IMR-90 (cell line): ENCODE measurements around the gene LPAR1. TPM values are rescaled to one million over a fixed set of nuclear protein-coding genes. Genes with fewer than 3 reads are reported as not detected.

Experiments used
- ATAC-seq: fragments of 200-7000 bp; cut with Tn5 transposase; 2 replicates; pipeline ENCODE4 v1.9.1; 2020; ENCODE audit warnings: low read depth, mild to moderate bottlenecking, moderate library complexity
- BruUV-seq: library from RNA; stranded (reverse); fragments of 400-500 nt; replicated peaks from 2 replicates; lab custom pipeline; 2021; lab: Mats Ljungman, UMichigan
- CTCF ChIA-PET: fragments of 300-600 bp; formaldehyde crosslinking; extraction: SDS; loops from one replicate; lab custom pipeline; 2021; ENCODE audit warnings: antibody characterized with exemption; lab: Yijun Ruan, JAX
- POLR2A ChIA-PET: fragments of 300-600 bp; sonication (Branson Sonifier 250); formaldehyde crosslinking; loops from one replicate; lab custom pipeline; 2022; ENCODE audit warnings: antibody characterized with exemption; ENCODE audit not compliant: unreplicated experiment; lab: Charles Lee
- DNase-seq: peaks from one replicate; pipeline ENCODE4 v3.0.0; 2013
- H2AFZ ChIP-seq: replicated peaks from 2 replicates; pipeline ENCODE3; 2013; ENCODE audit warnings: low read length, mild to moderate bottlenecking; ENCODE audit not compliant: poor library complexity
- H2AK5ac ChIP-seq: 2 replicates; pipeline ENCODE4 v1.6.1; 2013; ENCODE audit warnings: low read depth, low read length, inconsistent platforms
- H2AK9ac ChIP-seq: replicated peaks from 2 replicates; pipeline ENCODE3; 2013; ENCODE audit warnings: mild to moderate bottlenecking, low read depth, low read length, moderate library complexity; ENCODE audit not compliant: poor library complexity
- H2BK120ac ChIP-seq: 2 replicates; pipeline ENCODE4 v1.6.1; 2013; ENCODE audit warnings: low read depth, low read length, inconsistent platforms
- H2BK15ac ChIP-seq: 3 replicates; pipeline ENCODE4 v1.6.1; 2013; ENCODE audit warnings: low read depth, low read length, inconsistent platforms
- H2BK20ac ChIP-seq: 2 replicates; pipeline ENCODE4 v1.6.1; 2013; ENCODE audit warnings: low read depth, mild to moderate bottlenecking, inconsistent platforms, low read length, moderate library complexity
- H2BK5ac ChIP-seq: 2 replicates; pipeline ENCODE4 v1.6.1; 2013; ENCODE audit warnings: mild to moderate bottlenecking, low read depth, low read length, inconsistent platforms; ENCODE audit not compliant: poor library complexity, severe bottlenecking
- H3K14ac ChIP-seq: replicated peaks from 2 replicates; pipeline ENCODE4 v1.6.1; 2013; ENCODE audit warnings: low read depth, low read length, inconsistent platforms
- H3K18ac ChIP-seq: 2 replicates; pipeline ENCODE4 v1.6.1; 2013; ENCODE audit warnings: low read depth, low read length, control low read depth
- H3K23ac ChIP-seq: 2 replicates; pipeline ENCODE4 v1.6.1; 2013; ENCODE audit warnings: low read depth, low read length, inconsistent platforms
- H3K27ac ChIP-seq: 2 replicates; pipeline ENCODE4 v1.5.1; 2013; ENCODE audit warnings: mild to moderate bottlenecking, control low read depth, low read length; ENCODE audit not compliant: insufficient read depth
- H3K27me3 ChIP-seq: 2 replicates; pipeline ENCODE4 v1.6.1; 2013; ENCODE audit warnings: low read length; ENCODE audit not compliant: control insufficient read depth, insufficient read depth
- H3K36me3 ChIP-seq: 2 replicates; pipeline ENCODE4 v1.6.1; 2013; ENCODE audit warnings: low read length, mixed read lengths; ENCODE audit not compliant: control insufficient read depth, insufficient read depth
- H3K4ac ChIP-seq: 2 replicates; pipeline ENCODE4 v1.6.1; 2013; ENCODE audit warnings: low read depth, low read length, inconsistent platforms
- H3K4me1 ChIP-seq: 2 replicates; pipeline ENCODE4 v1.6.1; 2013; ENCODE audit warnings: low read length, mixed read lengths; ENCODE audit not compliant: control insufficient read depth, insufficient read depth
- H3K4me2 ChIP-seq: 2 replicates; pipeline ENCODE4 v1.6.1; 2013; ENCODE audit warnings: low read depth, mild to moderate bottlenecking, control low read depth, low read length, moderate library complexity
- H3K4me3 ChIP-seq: 2 replicates; pipeline ENCODE4 v1.5.1; 2013; ENCODE audit warnings: low read depth, mild to moderate bottlenecking, control low read depth, low read length, moderate library complexity; ENCODE audit not compliant: insufficient read depth
- H3K56ac ChIP-seq: 2 replicates; pipeline ENCODE4 v1.6.1; 2013; ENCODE audit warnings: low read length, inconsistent platforms; ENCODE audit not compliant: insufficient read depth; ENCODE audit errors: extremely low read depth
- H3K79me1 ChIP-seq, 2 experiments: 2 replicates each; pipeline ENCODE4 v1.6.1; 2013; ENCODE audit warnings: low read length in 2 of 2, inconsistent platforms in 1 of 2, low read depth in 1 of 2
- H3K9ac ChIP-seq: 2 replicates; pipeline ENCODE4 v1.6.1; 2013; ENCODE audit warnings: low read depth, low read length, control low read depth
- H3K9me1 ChIP-seq: 2 replicates; pipeline ENCODE4 v1.6.1; 2013; ENCODE audit warnings: low read length, inconsistent platforms; ENCODE audit not compliant: insufficient read depth
- H3K9me3 ChIP-seq: 2 replicates; pipeline ENCODE4 v1.6.1; 2013; ENCODE audit warnings: low read length; ENCODE audit not compliant: control insufficient read depth, insufficient read depth
- H4K20me1 ChIP-seq: 2 replicates; pipeline ENCODE4 v1.6.1; 2013; ENCODE audit warnings: low read length, inconsistent platforms; ENCODE audit not compliant: insufficient read depth
- H4K5ac ChIP-seq: 2 replicates; pipeline ENCODE4 v1.6.1; 2013; ENCODE audit warnings: mild to moderate bottlenecking, low read depth, low read length, control low read depth
- H4K8ac ChIP-seq, 2 experiments: 2 replicates each; pipeline ENCODE4 v1.6.1; 2013; ENCODE audit warnings: low read depth in 2 of 2, low read length in 2 of 2, control low read depth in 1 of 2, inconsistent platforms in 1 of 2
- H4K91ac ChIP-seq: 2 replicates; pipeline ENCODE4 v1.6.1; 2013; ENCODE audit warnings: low read depth, low read length, inconsistent platforms; ENCODE audit not compliant: insufficient read depth
- BHLHE40 ChIP-seq: fragments of 150-350 bp; IDR thresholded peaks from 2 replicates; pipeline ENCODE4 v1.6.1; 2016; ENCODE audit warnings: mild to moderate bottlenecking, low read depth, low read length
- CEBPB ChIP-seq: IDR thresholded peaks from 2 replicates; pipeline ENCODE4 v1.6.1; 2012; ENCODE audit warnings: low read depth, low read length, improper control_type of control experiment
- CHD1 ChIP-seq: IDR thresholded peaks from 2 replicates; pipeline ENCODE4 v1.6.1; 2012; ENCODE audit warnings: low read depth, low read length, improper control_type of control experiment
- CTCF ChIP-seq: conservative IDR thresholded peaks from 2 replicates; pipeline ENCODE4 v1.5.1; 2012; ENCODE audit warnings: mild to moderate bottlenecking, low read depth, low read length, improper control_type of control experiment
- ELK1 ChIP-seq: fragments of 150-350 bp; IDR thresholded peaks from 2 replicates; pipeline ENCODE4 v1.6.1; 2016; ENCODE audit warnings: low read depth, mild to moderate bottlenecking, low read length, moderate library complexity, borderline replicate concordance
- FOS ChIP-seq: fragments of 150-350 bp; IDR thresholded peaks from 2 replicates; pipeline ENCODE4 v1.6.1; 2016; ENCODE audit warnings: low read depth, low read length
- MAFK ChIP-seq: IDR thresholded peaks from 2 replicates; pipeline ENCODE4 v1.6.1; 2012; ENCODE audit warnings: low read depth, low read length, improper control_type of control experiment
- MAZ ChIP-seq: IDR thresholded peaks from 2 replicates; pipeline ENCODE4 v1.6.1; 2012; ENCODE audit warnings: low read depth, mild to moderate bottlenecking, low read length, improper control_type of control experiment, moderate library complexity, borderline replicate concordance
- MXI1 ChIP-seq: IDR thresholded peaks from 2 replicates; pipeline ENCODE4 v1.6.1; 2012; ENCODE audit warnings: low read depth, mild to moderate bottlenecking, low read length, moderate library complexity, borderline replicate concordance
- NFE2L2 ChIP-seq: fragments of 150-350 bp; IDR thresholded peaks from 2 replicates; pipeline ENCODE4 v1.6.1; 2016; ENCODE audit warnings: low read depth, mild to moderate bottlenecking, low read length
- POLR2A ChIP-seq: IDR thresholded peaks from 2 replicates; pipeline ENCODE4 v1.6.1; 2012; ENCODE audit warnings: mild to moderate bottlenecking, low read depth, low read length
- RAD21 ChIP-seq: IDR thresholded peaks from 2 replicates; pipeline ENCODE4 v1.6.1; 2012; ENCODE audit warnings: low read length, improper control_type of control experiment
- RCOR1 ChIP-seq: IDR thresholded peaks from 2 replicates; pipeline ENCODE4 v1.6.1; 2012; ENCODE audit warnings: mild to moderate bottlenecking, low read length, improper control_type of control experiment; ENCODE audit not compliant: insufficient replicate concordance
- RFX5 ChIP-seq: IDR thresholded peaks from 2 replicates; pipeline ENCODE4 v1.8.0; 2012; ENCODE audit warnings: low read depth, mild to moderate bottlenecking, low read length, moderate library complexity
- SMC3 ChIP-seq: fragments of 150-350 bp; IDR thresholded peaks from 2 replicates; pipeline ENCODE4 v1.6.1; 2016; ENCODE audit warnings: low read depth, mild to moderate bottlenecking, antibody characterized with exemption, low read length, moderate library complexity
- USF2 ChIP-seq: fragments of 150-350 bp; IDR thresholded peaks from 2 replicates; pipeline ENCODE4 v1.6.1; 2017; ENCODE audit warnings: mild to moderate bottlenecking, antibody characterized with exemption, low read length, low read depth
- WGBS, 2 experiments: methylation state at CpG; one replicate each; pipeline versions ENCODE4 v1.1.5 to v1.1.7; 2013; ENCODE audit warnings: missing lambda C conversion rate in 2 of 2; ENCODE audit not compliant: insufficient read length in 1 of 2; ENCODE audit errors: extremely low coverage in 2 of 2; 5-methylcytosine and 5-hydroxymethylcytosine counted together
- dilution Hi-C: fragments of 300-500 bp; cut with HindIII; formaldehyde crosslinking; loops from one replicate; pipeline ENCODE4 v1.14.3; 2018; ENCODE audit warnings: low sequenced_read_pairs; ENCODE audit not compliant: unreplicated experiment
- in situ Hi-C: fragments of 300-500 bp; cut with MboI; formaldehyde crosslinking; loops from 3 replicates; pipeline ENCODE4 v1.14.3; 2019; ENCODE audit warnings: low sequenced_read_pairs, inconsistent platforms, mixed read lengths
- intact Hi-C: fragments of 100-400 bp; cut with micrococcal nuclease; formaldehyde crosslinking; loops from 2 replicates; pipeline ENCODE4 v1.10.0; 2022
- polyA plus RNA-seq, 3 experiments: library from polyadenylated mRNA; depleted of rRNA; stranded (reverse); fragments of >200 nt; gene quantifications; 2 replicates each; pipeline ENCODE4 v1.2.3, GENCODE V29; 2012; ENCODE audit warnings: low replicate concordance in 1 of 3
- total RNA-seq: library from RNA; depleted of rRNA; stranded (reverse); fragments of >200 nt; gene quantifications from 2 replicates; pipeline ENCODE4 v1.2.3, GENCODE V29; 2012

The LPAR1 gene
- total and polyA plus RNA-seq, 2 of the 4 experiments (the other 2 are of a cell fraction): 171 to 315 TPM

- Histone ChIP-seq H3K4me2 (no peak overlapping the region), H2AFZ (no peak overlapping the region), H2AK5ac (no peak overlapping the region), H2BK120ac (no peak overlapping the region), H3K36me3 (peaks cover 3% of the 10 kb centered on the region), H3K4me3 (no peak overlapping the region), H3K14ac (no peak overlapping the region), H3K18ac (no peak overlapping the region), H2BK15ac (no peak overlapping the region), H4K8ac (no peak overlapping the region), H3K56ac (no peak overlapping the region), H3K23ac (no peak overlapping the region), H3K4me1 (peaks cover 3% of the 10 kb centered on the region), H3K9ac (no peak overlapping the region), H4K20me1 (peaks cover 82% of the 10 kb centered on the region), H3K9me3 (no peaks in the 10 kb centered on the region), H3K9me1 (peaks cover 9% of the 10 kb centered on the region), H2BK5ac (no peak overlapping the region), H2AK9ac (no peak overlapping the region), H3K79me1 (peaks cover 11 to 41% of the 10 kb centered on the region in 2 experiments; a peak in 2 of 4 replicates), H2BK20ac (no peak overlapping the region), H4K91ac (no peak overlapping the region), H3K27me3 (no peaks in the 10 kb centered on the region), H3K27ac (no peak overlapping the region), H3K4ac (no peak overlapping the region), H4K5ac (no peak overlapping the region)
- ATAC-seq: no peak
- dilution Hi-C loops (no loop called here), intact Hi-C loops (no loop called here), in situ Hi-C loops (no loop called here)
- TF ChIP-seq USF2 (no peak), RFX5 (no peak), POLR2A (no peak), NFE2L2 (no peak), ELK1 (no peak), BHLHE40 (no peak), RCOR1 (no peak), CTCF (no peak), CEBPB (no peak), SMC3 (no peak), MXI1 (no peak), MAFK (no peak), FOS (no peak), MAZ (no peak), RAD21 (no peak), CHD1 (no peak)
- DNase-seq: no peak
- WGBS, 2 experiments: no CpG with 5 or more reads among the region's 2 CpGs
- POLR2A ChIA-PET: no interaction called here
- BruUV-seq: no TSS peak
- CTCF ChIA-PET: no interaction called here
These were observed 47.8 kb downstream of the LPAR1 start for GRCh38 chr9:110990481-110990880.
